Endothelial cell of umbilical vein (primary cell): ENCODE data around the gene TMPRSS4. TPM values are rescaled to one million over a fixed set of nuclear protein-coding genes. Genes with fewer than 3 reads are reported as not detected.

Experiments used
- BruUV-seq: library from RNA; stranded (reverse); fragments of 400-500 nt; replicated peaks from 2 replicates; lab custom pipeline; 2021; lab: Mats Ljungman, UMichigan
- CTCF ChIA-PET: fragments of 300-600, 350-600 bp; sonication (Branson Sonifier 250); formaldehyde crosslinking; loops from one replicate; lab custom pipeline; 2021; ENCODE audit warnings: antibody characterized with exemption, inconsistent platforms; lab: Charles Lee
- POLR2A ChIA-PET: fragments of 300-600, 350-600 bp; sonication (Branson Sonifier 250); formaldehyde crosslinking; loops from one replicate; lab custom pipeline; 2021; ENCODE audit warnings: antibody characterized with exemption, inconsistent platforms; lab: Charles Lee
- DNase-seq: peaks from one replicate; pipeline ENCODE4 v3.0.0-alpha.2; 2011; ENCODE audit warnings: low read depth, low spot score
- FAIRE-seq: peaks from 2 replicates; lab custom pipeline; 2011; peaks lifted over from hg19 to GRCh38; lab: Jason Lieb, UNC
- H2AFZ ChIP-seq: 2 replicates; pipeline ENCODE4 v1.6.0; 2012; ENCODE audit warnings: low read depth, low read length, control low read depth, inconsistent platforms
- H3K27ac ChIP-seq: 2 replicates; pipeline ENCODE4 v1.5.1; 2011; ENCODE audit warnings: low read depth, mild to moderate bottlenecking, control low read depth, low read length, moderate library complexity; ENCODE audit not compliant: insufficient read depth
- H3K27me3 ChIP-seq, 2 experiments: 2 replicates each; pipeline versions ENCODE4 v1.6.0 to v1.6.1; 2011; ENCODE audit warnings: low read length in 2 of 2, mixed read lengths in 1 of 2; ENCODE audit not compliant: control insufficient read depth in 2 of 2, insufficient read depth in 2 of 2
- H3K36me3 ChIP-seq, 2 experiments: 2 replicates in 1 of 2; 3 replicates in 1 of 2; pipeline ENCODE4 v1.5.1; 2011; ENCODE audit warnings: low read length in 2 of 2, mild to moderate bottlenecking in 1 of 2, moderate library complexity in 1 of 2; ENCODE audit not compliant: control insufficient read depth in 2 of 2, insufficient read depth in 2 of 2; ENCODE audit errors: extremely low read depth in 1 of 2
- H3K4me1 ChIP-seq: 3 replicates; pipeline ENCODE4 v1.5.1; 2011; ENCODE audit warnings: mild to moderate bottlenecking, low read length; ENCODE audit not compliant: control insufficient read depth, insufficient read depth; ENCODE audit errors: extremely low read depth
- H3K4me2 ChIP-seq: 2 replicates; pipeline ENCODE4 v1.6.1; 2011; ENCODE audit warnings: low read length, control low read depth, mixed read lengths; ENCODE audit not compliant: insufficient read depth
- H3K4me3 ChIP-seq, 3 experiments: fragments of 200-600 bp in 1 of 3; sonication (generic), shearing (Covaris generic) in 1 of 3; replicated peaks in 1 of 3; 2 replicates each; pipeline ENCODE4 v1.5.1; 2011 to 2016; ENCODE audit warnings: control low read depth in 3 of 3, low read length in 3 of 3, mild to moderate bottlenecking in 2 of 3, inconsistent platforms in 1 of 3, low read depth in 1 of 3, moderate library complexity in 1 of 3; ENCODE audit not compliant: insufficient read depth in 1 of 3
- H3K79me2 ChIP-seq: 2 replicates; pipeline ENCODE4 v1.6.0; 2012; ENCODE audit warnings: low read length, inconsistent platforms; ENCODE audit not compliant: control insufficient read depth, insufficient read depth
- H3K9ac ChIP-seq: replicated peaks from 2 replicates; pipeline ENCODE3; 2011; ENCODE audit warnings: low read length, control low read depth; ENCODE audit not compliant: insufficient read depth; ENCODE audit errors: extremely low read depth
- H3K9me1 ChIP-seq: replicated peaks from 3 replicates; pipeline ENCODE4 v1.6.0; 2011; ENCODE audit warnings: mild to moderate bottlenecking, low read length; ENCODE audit not compliant: control insufficient read depth, insufficient read depth; ENCODE audit errors: extremely low read depth
- H3K9me3 ChIP-seq: replicated peaks from 2 replicates; pipeline ENCODE4 v1.5.1; 2012; ENCODE audit warnings: low read length, inconsistent platforms; ENCODE audit not compliant: control insufficient read depth, insufficient read depth
- H4K20me1 ChIP-seq: replicated peaks from 2 replicates; pipeline ENCODE3; 2011; ENCODE audit warnings: mild to moderate bottlenecking, low read length; ENCODE audit not compliant: control insufficient read depth, insufficient read depth; ENCODE audit errors: extremely low read depth
- CTCF ChIP-seq, 2 donors: IDR thresholded peaks; 1 replicate in 1 of 2; 2 replicates in 1 of 2; pipeline ENCODE4 v1.5.1; 2011; ENCODE audit warnings: low read length in 2 of 2, mild to moderate bottlenecking in 2 of 2, moderate library complexity in 2 of 2, control low read depth in 1 of 2, inconsistent platforms in 1 of 2, low read depth in 1 of 2; ENCODE audit not compliant: insufficient read depth in 1 of 2; ENCODE audit errors: extremely low read depth in 1 of 2
- EZH2 ChIP-seq: IDR thresholded peaks from 2 replicates; pipeline ENCODE4 v1.6.1; 2012; ENCODE audit warnings: borderline replicate concordance, low read depth, mild to moderate bottlenecking, moderate library complexity, low read length, inconsistent platforms; ENCODE audit not compliant: severe bottlenecking
- FOS ChIP-seq: IDR thresholded peaks from 2 replicates; pipeline ENCODE4 v1.6.1; 2011; ENCODE audit warnings: mild to moderate bottlenecking, low read length, moderate library complexity, borderline replicate concordance; ENCODE audit not compliant: insufficient read depth
- GATA2 ChIP-seq: IDR thresholded peaks from 2 replicates; pipeline ENCODE4 v1.7.0; 2011; ENCODE audit warnings: low read depth, mild to moderate bottlenecking, moderate library complexity, mixed read lengths, low read length; ENCODE audit not compliant: insufficient read length, insufficient read depth
- JUN ChIP-seq: IDR thresholded peaks from 2 replicates; pipeline ENCODE4 v1.6.1; 2011; ENCODE audit warnings: borderline replicate concordance, low read depth; ENCODE audit not compliant: insufficient read length, insufficient read depth
- MAX ChIP-seq: IDR thresholded peaks from 2 replicates; pipeline ENCODE4 v1.6.1; 2011; ENCODE audit not compliant: insufficient read depth, insufficient read length
- MYC ChIP-seq: IDR thresholded peaks from one replicate; pipeline ENCODE4 v1.6.1; 2011; ENCODE audit warnings: mild to moderate bottlenecking, low read depth, low read length
- POLR2A ChIP-seq: IDR thresholded peaks from 2 replicates; pipeline ENCODE4 v1.6.1; 2012; ENCODE audit warnings: low read depth, mild to moderate bottlenecking, control low read depth, low read length
- POLR2AphosphoS5 ChIP-seq: IDR thresholded peaks from 2 replicates; pipeline ENCODE4 v1.6.1; 2012; ENCODE audit warnings: low read depth, mild to moderate bottlenecking, control low read depth, low read length, moderate library complexity; ENCODE audit not compliant: insufficient read depth
- dilution Hi-C: fragments of 300-500 bp; cut with MboI; formaldehyde crosslinking; loops from one replicate; pipeline ENCODE4 v1.15.0; 2019; ENCODE audit warnings: low sequenced_read_pairs; ENCODE audit not compliant: extremely low pct_ligation_motif_present
- intact Hi-C: fragments of 100-400 bp; cut with micrococcal nuclease; formaldehyde crosslinking; loops from one replicate; pipeline ENCODE4 v1.10.0; 2022
- polyA plus RNA-seq, 4 experiments: library from polyadenylated mRNA; depleted of rRNA in 3 of 4; stranded (reverse) in 3 of 4; unstranded in 1 of 4; fragments of >200 nt; gene quantifications; 2 replicates each; pipeline versions ENCODE4 v1.2.1 to v1.2.3, GENCODE V29; 2011 to 2012; ENCODE audit warnings: missing spikeins in 1 of 4
- total RNA-seq: library from RNA; stranded (reverse); gene quantifications from 2 replicates; pipeline ENCODE4 v1.2.3, GENCODE V29; 2021

TMPRSS4 gene
- total and polyA plus RNA-seq, 2 donors (not counting 3 experiments of a cell fraction or from before 2014, with no cell fraction given), result not detected

- Histone ChIP-seq H3K9me3 (no peaks in the 10 kb centered on the region), H3K36me3 (no peaks in the 10 kb centered on the region), H3K4me1 (peaks cover 8% of the 10 kb centered on the region), H4K20me1 (no peaks in the 10 kb centered on the region), H3K27ac (no peak within 1 kb of the TSS), H3K79me2 (no peaks in the 10 kb centered on the region), H3K4me3 (no peak within 1 kb of the TSS), H3K9ac (no peak within 1 kb of the TSS), H2AFZ (no peak within 1 kb of the TSS), H3K27me3 (no peaks in the 10 kb centered on the region), H3K4me2 (no peak within 1 kb of the TSS), H3K9me1 (no peaks in the 10 kb centered on the region)
- TF ChIP-seq JUN, result no peak
- no peak for TF ChIP-seq GATA2
- TF ChIP-seq MAX, result no peak
- no peak for TF ChIP-seq POLR2A
- TF ChIP-seq CTCF (IDR thresholded peaks at IDR 0.05; ENCODE audit: extremely low read depth in 1 of 2, insufficient read depth in 1 of 2, low read depth in 1 of 2, low read length in 2 of 2), result no peak
- TF ChIP-seq POLR2AphosphoS5, result no peak
- TF ChIP-seq FOS, result no peak
- TF ChIP-seq EZH2, result no peak
- no peak for TF ChIP-seq MYC
- no peak for DNase-seq
- no peak for FAIRE-seq
- POLR2A ChIA-PET, result no interaction called here
- CTCF ChIA-PET, result interaction anchor here (1.4 kb wide), 1 partner anchor 34 kb away, joined by 3 read pairs; no protein-coding TSS in a partner anchor
- dilution Hi-C loops, result no loop called here
- intact Hi-C loops, result no loop called here
- no TSS peak for BruUV-seq
These were observed 10.3 kb downstream of the TMPRSS4 start, which contains the start of gene SMIM35 for GRCh38 chr11:118086913-118087768. TSS of gene SMIM35 (minus strand) at chr11:118086963. CDS start at chr11:118086757, 206 bp downstream.
